HepG2 (cell line): ENCODE data around the gene C1RL. TPM values are rescaled to one million over a fixed set of nuclear protein-coding genes. Genes with fewer than 3 reads are reported as not detected.
A peak's percentile ranks its signal among the peaks of the same experiment; 100 is the strongest.

Experiments used
- BATF2 ChIP-seq: sonication (generic); formaldehyde crosslinking; IDR thresholded peaks from 2 replicates; pipeline ENCODE4 v1.8.0; 2022; ENCODE audit warnings: mild to moderate bottlenecking, missing genetic modification reagents, moderate library complexity
- CBX5 ChIP-seq: sonication (generic); formaldehyde crosslinking; IDR thresholded peaks from 2 replicates; pipeline ENCODE4 v1.4.0; 2020; ENCODE audit warnings: missing genetic modification reagents, borderline replicate concordance
- CHD2 ChIP-seq: IDR thresholded peaks from 2 replicates; pipeline ENCODE4 v1.6.1; 2011; ENCODE audit warnings: low read depth, low read length, improper control_type of control experiment
- CREB1 ChIP-seq, 2 experiments: fragments of 450-650 bp in 1 of 2; IDR thresholded peaks; 2 replicates each; pipeline ENCODE4 v1.6.1; 2016 to 2017; ENCODE audit warnings: control low read depth in 1 of 2, mild to moderate bottlenecking in 1 of 2, missing compliant biosample characterization in 1 of 2, missing genetic modification characterization in 1 of 2
- ETV6 ChIP-seq: sonication (generic); formaldehyde crosslinking; conservative IDR thresholded peaks from 2 replicates; pipeline ENCODE4 v1.4.0; 2020; ENCODE audit warnings: missing genetic modification reagents
- GATAD1 ChIP-seq: IDR thresholded peaks from 2 replicates; pipeline ENCODE4 v1.6.1; 2016; ENCODE audit warnings: missing genetic modification reagents, missing compliant biosample characterization
- NR2C2 ChIP-seq: sonication (generic); formaldehyde crosslinking; IDR thresholded peaks from 2 replicates; pipeline ENCODE4 v1.4.0; 2020; ENCODE audit warnings: missing genetic modification reagents, mild to moderate bottlenecking, moderate library complexity, borderline replicate concordance
- PAWR ChIP-seq: sonication (generic); formaldehyde crosslinking; IDR thresholded peaks from 2 replicates; pipeline ENCODE4 v1.4.0; 2020; ENCODE audit warnings: missing genetic modification reagents, mild to moderate bottlenecking, borderline replicate concordance
- SP5 ChIP-seq: IDR thresholded peaks from 2 replicates; pipeline ENCODE4 v1.6.1; 2016; ENCODE audit warnings: low read depth, borderline replicate concordance
- SRSF4 ChIP-seq: fragments of 200-400 bp; formaldehyde crosslinking; IDR thresholded peaks from one replicate; pipeline ENCODE4 v1.6.1; 2018; ENCODE audit warnings: mild to moderate bottlenecking, low read depth, low read length, moderate library complexity; ENCODE audit not compliant: poor library complexity, severe bottlenecking
- STAT6 ChIP-seq: sonication (generic); formaldehyde crosslinking; IDR thresholded peaks from 2 replicates; pipeline ENCODE4 v1.4.0; 2020; ENCODE audit warnings: missing genetic modification reagents, mild to moderate bottlenecking, borderline replicate concordance
- TP53 ChIP-seq: sonication (generic); formaldehyde crosslinking; conservative IDR thresholded peaks from 2 replicates; pipeline ENCODE4 v1.4.0; 2020; ENCODE audit warnings: missing genetic modification reagents
- ZBTB4 ChIP-seq: sonication (generic); formaldehyde crosslinking; IDR thresholded peaks from 2 replicates; pipeline ENCODE4 v1.4.0; 2020; ENCODE audit warnings: missing genetic modification reagents, mild to moderate bottlenecking, borderline replicate concordance
- ZFP37 ChIP-seq: sonication (generic); formaldehyde crosslinking; IDR thresholded peaks from 2 replicates; pipeline ENCODE4 v1.4.0; 2020; ENCODE audit warnings: missing genetic modification reagents, borderline replicate concordance
- ZNF235 ChIP-seq: sonication (generic); formaldehyde crosslinking; IDR thresholded peaks from 2 replicates; pipeline ENCODE4 v1.8.1; 2023; ENCODE audit warnings: mild to moderate bottlenecking, missing genetic modification reagents, borderline replicate concordance
- ZNF720 ChIP-seq: sonication (generic); formaldehyde crosslinking; IDR thresholded peaks from 2 replicates; pipeline ENCODE4 v1.4.0; 2020; ENCODE audit warnings: missing genetic modification reagents
- ZNF737 ChIP-seq: sonication (generic); formaldehyde crosslinking; IDR thresholded peaks from 2 replicates; pipeline ENCODE4 v1.5.0; 2020; ENCODE audit warnings: missing genetic modification reagents, mild to moderate bottlenecking, borderline replicate concordance
- polyA plus RNA-seq, 8 experiments: library from polyadenylated mRNA; depleted of rRNA in 3 of 8; stranded (reverse) in 7 of 8; unstranded in 1 of 8; fragments of >200 nt; fragmentation: Illumina TruSeq in 4 of 8; extraction: Trizol in 4 of 8; gene quantifications; 2 replicates each; pipeline versions ENCODE4 v1.2.1 to v1.2.3, GENCODE V29; 2011 to 2016; ENCODE audit warnings: low read depth in 4 of 8, missing spikeins in 1 of 8, mixed read lengths in 1 of 8; ENCODE audit not compliant: insufficient read depth in 1 of 8
- total RNA-seq, 5 experiments: library from RNA; depleted of rRNA; stranded (reverse); fragments of >200 nt; fragmentation: Illumina TruSeq; extraction: Trizol; gene quantifications; 2 replicates each; pipeline ENCODE4 v1.2.3, GENCODE V29; 2016; ENCODE audit warnings: low read depth in 1 of 5
- TF ChIP-seq, protein P1 (sequence below): IDR thresholded peaks from 2 replicates; pipeline ENCODE4 v1.6.1; 2016; ENCODE audit warnings: missing biosample characterization, missing genetic modification reagents, low read depth

Gene C1RL
- total and polyA plus RNA-seq, 2 of the 13 experiments (the other 11 are each of a cell fraction or from before 2014, with no cell fraction given): 28.9 to 53.1 TPM

DNA sequence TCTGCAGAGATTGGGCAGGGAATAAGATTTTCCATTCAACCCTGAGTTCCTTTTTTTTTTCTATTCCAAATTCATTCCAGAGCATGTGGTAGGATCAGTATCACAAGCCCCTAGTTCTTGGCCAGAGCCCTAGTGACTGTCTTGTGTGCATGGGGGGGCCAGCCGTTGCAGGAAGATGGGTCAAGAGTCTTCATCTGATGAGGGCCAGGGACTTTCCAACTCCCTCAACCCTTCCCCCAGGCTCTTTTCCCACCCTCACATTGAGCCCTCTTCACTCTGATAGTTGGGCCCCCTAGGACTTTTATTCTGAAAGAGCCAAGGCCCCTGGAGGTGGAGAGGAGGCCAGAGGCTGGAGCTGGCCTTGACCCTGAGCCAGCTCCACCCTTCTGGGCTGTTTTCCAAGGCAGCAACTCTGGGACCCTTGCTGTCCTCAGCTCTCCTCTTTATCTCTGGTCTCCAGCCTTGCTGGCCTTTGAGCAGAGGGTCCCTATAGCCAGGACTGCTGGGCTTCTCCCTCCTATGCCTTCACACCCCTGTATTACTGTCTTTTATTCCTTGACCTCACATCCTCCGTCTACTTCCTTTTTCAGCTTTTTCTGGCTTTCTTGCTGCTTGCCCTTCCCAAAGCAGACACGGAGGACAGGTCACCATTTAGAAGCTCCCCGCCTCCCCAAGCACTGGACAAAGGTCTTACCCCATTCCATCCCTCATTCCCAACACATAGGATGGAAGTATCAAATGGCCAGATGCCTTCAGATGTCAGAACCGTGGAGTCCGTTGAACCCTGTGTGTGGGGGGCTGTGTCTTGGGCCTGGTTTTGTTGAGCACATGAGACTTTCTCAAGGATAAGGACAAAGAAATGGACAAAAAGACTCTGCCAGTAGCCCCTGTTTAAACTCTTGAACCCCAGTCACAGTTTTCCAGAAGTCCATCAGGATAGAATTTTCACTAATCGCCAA, 14.1 kb upstream of the C1RL start (continued):
- TF ChIP-seq CREB1 (IDR thresholded peaks at IDR 0.05): no peak
- TF ChIP-seq CREB1 (CRISPR knock-in tag; IDR thresholded peaks at IDR 0.05): peak; percentile 6; the same call in 1 of the 2 replicates
- TF ChIP-seq GATAD1 (CRISPR knock-in tag): peak; percentile 18; the same call in 1 of the 2 replicates
- no peak for TF ChIP-seq ZNF720 (CRISPR knock-in tag)
- TF ChIP-seq SP5: peak; percentile 96
- no peak for TF ChIP-seq BATF2
- peak; percentile 35; the same call in 1 of the 2 replicates for TF ChIP-seq NR2C2 (CRISPR knock-in tag)
- no peak for TF ChIP-seq TP53
- TF ChIP-seq ZNF235 (CRISPR knock-in tag): no peak
- TF ChIP-seq ZNF737 (CRISPR knock-in tag): no peak
- 0 out of 2 replicates have a peak, but pooled peaks have one; percentile 23 for TF ChIP-seq ZFP37
- TF ChIP-seq CBX5 (CRISPR knock-in tag): no peak
- no peak for TF ChIP-seq ETV6 (CRISPR knock-in tag)
- no peak for TF ChIP-seq PAWR
- no peak for TF ChIP-seq CHD2
- TF ChIP-seq, protein P1, sequence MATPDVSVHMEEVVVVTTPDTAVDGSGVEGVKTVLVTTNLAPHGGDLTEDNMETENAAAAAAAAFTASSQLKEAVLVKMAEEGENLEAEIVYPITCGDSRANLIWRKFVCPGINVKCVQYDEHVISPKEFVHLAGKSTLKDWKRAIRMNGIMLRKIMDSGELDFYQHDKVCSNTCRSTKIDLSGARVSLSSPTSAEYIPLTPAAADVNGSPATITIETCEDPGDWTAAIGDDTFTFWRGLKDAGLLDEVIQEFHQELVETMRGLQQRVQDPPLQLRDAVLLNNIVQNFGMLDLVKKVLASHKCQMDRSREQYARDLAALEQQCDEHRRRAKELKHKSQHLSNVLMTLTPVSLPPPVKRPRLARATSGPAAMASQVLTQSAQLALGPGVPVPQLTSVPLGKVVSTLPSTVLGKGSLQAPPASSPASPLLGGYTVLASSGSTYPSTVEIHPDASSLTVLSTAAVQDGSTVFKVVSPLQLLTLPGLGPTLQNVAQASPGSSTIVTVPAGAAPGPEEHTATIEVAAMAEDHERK (CRISPR knock-in tag): no peak
- no peak for TF ChIP-seq ZBTB4 (CRISPR knock-in tag)
- TF ChIP-seq SRSF4: no peak
- no peak for TF ChIP-seq STAT6 (CRISPR knock-in tag)
